Posterior vena cava (tissue), 2 donors: ENCODE measurements around the gene MMADHC. TPM values are rescaled to one million over a fixed set of nuclear protein-coding genes. Genes with fewer than 3 reads are reported as not detected.

Source experiments
- DNase-seq: peaks from one replicate; pipeline ENCODE4 v3.0.0-alpha.2; 2020; ENCODE audit warnings: low spot score
- intact Hi-C, 2 donors: fragments of 100-400 bp; cut with DNase I; formaldehyde crosslinking; loops; one replicate each; pipeline versions ENCODE4 v1.14.1 to v1.14.2; 2022 to 2023
- long read RNA-seq, 2 donors: library from polyadenylated mRNA; unstranded; transcript quantifications; one replicate each; pipeline ENCODE4 v2.0.0, GENCODE V29; 2020 to 2021
- total RNA-seq, 2 donors: library from RNA; stranded (reverse); fragmentation: NEBNext Ultra II Directional; extraction: Animal tissue kit (Norgen Biotek cat#: 25700); gene quantifications; one replicate each; pipeline ENCODE4 v1.2.1, GENCODE V29; 2021
- donor health status: DM: yes; HTN: yes; CAD: no.
- donor health status: DM: yes; HTN: yes; CAD: no.

MMADHC gene
- 10 to 100 TPM; 73.3 to 81.5 TPM for total RNA-seq
- long read RNA-seq, donor 1, transcript MMADHC-201 (8 exons, 1,436 nt) = major isoform, 15 of 20 reads
- long read RNA-seq, donor 1, partial matches to known transcripts = 2 of 20 reads
- long read RNA-seq, donor 1, other reads (novel, unspliced or antisense) = 0 of 20 reads
- long read RNA-seq, donor 2, transcript MMADHC-201 (8 exons, 1,436 nt) = major isoform, 171 of 186 reads
- long read RNA-seq, donor 2, transcript MMADHC-203 (7 exons, 1,726 nt) = minor isoform, 6 of 186 reads
- long read RNA-seq, donor 2, partial matches to known transcripts = 4 of 186 reads
- long read RNA-seq, donor 2, other reads (novel, unspliced or antisense) = 5 of 186 reads

GRCh38 chr2:149587220-149587949 is at the start of gene MMADHC:
MMADHC (minus strand) TSS chr2:149587775; CDS start chr2:149587097, 678 bp downstream.
- intact Hi-C loops = no loop called here
- DNase-seq = peak; percentile 98

GRCh38 chr2:149634103-149634502 is 46.5 kb upstream of the MMADHC start:
- intact Hi-C loops = no loop called here
- DNase-seq = no peak

GRCh38 chr2:149630445-149630844 is 42.9 kb upstream of the MMADHC start:
- intact Hi-C loops = no loop called here
- no peak for DNase-seq

DNA sequence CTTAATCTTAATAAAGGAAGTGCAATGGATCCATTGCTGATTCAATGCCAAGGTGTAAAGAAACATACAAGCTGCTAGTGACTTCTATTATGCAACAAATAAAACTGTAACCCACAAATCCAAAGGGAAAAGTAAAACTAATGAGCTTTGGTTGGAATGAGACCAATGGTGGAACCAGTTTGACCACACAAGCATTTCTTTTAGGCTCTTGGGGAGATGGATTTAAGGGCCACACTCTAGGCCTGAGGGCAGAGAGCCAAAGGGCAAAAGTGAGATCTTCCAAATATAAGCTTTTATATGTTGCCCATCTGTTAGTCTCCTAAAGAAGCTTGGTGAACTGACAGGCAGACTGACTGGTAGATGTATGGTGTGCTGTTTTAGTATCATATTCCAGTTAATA is 41.5 kb upstream of the MMADHC start:
- intact Hi-C loops = no loop called here
- DNase-seq = no peak

DNA sequence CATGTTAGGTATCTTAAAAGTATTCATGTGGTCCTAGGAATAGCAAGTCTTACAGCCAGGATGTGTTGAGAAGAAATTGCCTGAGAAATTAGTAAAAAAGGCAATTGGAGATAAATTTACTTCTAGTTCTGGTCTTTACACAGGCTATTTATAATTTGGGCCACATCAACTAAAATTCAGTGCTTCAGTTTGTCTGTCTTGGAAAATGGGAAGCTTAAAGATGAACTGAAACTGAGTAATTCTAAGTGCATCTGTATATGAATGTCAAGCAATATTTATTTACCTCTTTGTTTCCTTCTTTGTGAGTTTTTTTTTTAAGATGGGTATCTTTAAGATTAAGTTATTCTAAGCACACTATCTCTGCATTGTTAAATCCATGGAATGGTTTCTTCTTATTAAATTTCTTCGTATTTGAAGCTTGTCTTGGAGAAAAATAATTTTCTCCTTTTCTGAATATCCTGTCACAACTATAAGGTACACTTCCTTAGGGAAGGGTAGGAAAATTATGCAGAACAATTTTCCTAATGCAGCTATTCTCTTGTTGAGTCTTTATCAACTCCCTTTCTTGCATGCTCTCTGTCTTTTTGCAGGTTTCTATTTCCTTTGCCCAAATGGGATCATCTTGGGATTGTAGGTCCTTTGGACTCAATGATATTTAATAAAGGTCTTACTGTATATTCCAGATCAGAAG is 39.7 kb upstream of the MMADHC start:
- no peak for DNase-seq
- intact Hi-C loops = no loop called here

DNA sequence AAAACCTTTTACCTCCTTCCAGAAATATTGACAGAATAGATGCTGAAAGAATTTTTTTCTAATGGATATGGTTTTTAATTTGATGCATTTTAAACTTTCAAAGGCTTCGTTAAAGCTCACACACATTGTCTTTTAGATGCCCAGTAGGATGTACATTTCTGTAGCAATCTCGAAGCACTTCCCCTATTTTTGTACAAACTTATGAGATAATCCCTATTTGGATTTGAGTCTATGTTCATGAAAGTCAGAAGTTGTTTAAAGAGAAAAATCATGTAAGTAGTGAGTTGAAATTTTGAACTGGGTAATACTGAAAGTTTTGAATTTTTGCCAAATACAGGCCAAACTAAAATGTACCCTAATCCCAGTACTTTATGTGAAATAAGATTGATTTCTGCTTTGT is 38.1 kb upstream of the MMADHC start:
- intact Hi-C loops = no loop called here
- DNase-seq = no peak

DNA sequence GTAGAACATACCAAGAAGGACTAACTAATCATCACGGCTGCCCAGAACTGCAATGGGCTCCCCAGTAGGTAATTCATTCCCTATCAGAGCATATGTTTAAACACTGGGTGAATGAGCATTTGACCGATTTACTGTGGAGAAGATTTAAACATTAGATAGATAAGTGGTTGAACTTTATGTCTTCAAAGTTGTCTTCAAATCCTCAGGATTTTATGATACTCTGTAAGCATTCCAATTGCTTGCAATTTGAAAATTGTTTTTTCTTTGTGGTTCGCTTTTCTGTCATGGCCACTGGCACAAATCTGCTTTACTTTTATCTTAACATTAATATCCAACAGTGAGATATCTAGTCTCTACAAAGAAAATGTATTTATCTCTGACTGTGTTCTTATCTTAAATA is 37.7 kb upstream of the MMADHC start:
- intact Hi-C loops = no loop called here
- no peak for DNase-seq

GRCh38 chr2:149622343-149622742 is 34.8 kb upstream of the MMADHC start:
- intact Hi-C loops = no loop called here
- DNase-seq = no peak

DNA sequence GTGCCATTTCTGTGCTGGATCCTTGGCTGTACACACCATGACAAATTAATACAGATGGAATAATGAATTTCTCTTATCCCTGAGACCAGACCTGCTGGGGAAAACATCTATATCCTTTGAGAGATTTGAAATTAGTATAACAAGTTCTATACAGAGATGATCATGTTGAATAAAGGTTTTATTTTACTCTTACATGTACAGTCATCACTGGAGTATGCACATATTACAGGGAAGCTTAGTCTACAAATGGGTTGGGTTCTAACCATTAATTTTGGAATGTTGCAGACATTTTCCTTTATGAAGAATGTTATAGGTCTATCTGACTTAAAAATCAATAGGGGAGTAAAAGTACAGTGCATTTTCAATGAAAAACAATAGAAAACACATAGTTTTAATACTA is 29.9 kb upstream of the MMADHC start:
- DNase-seq = no peak
- intact Hi-C loops = no loop called here

GRCh38 chr2:149616681-149617456 is 29.3 kb upstream of the MMADHC start:
- no peak for DNase-seq
- intact Hi-C loops = no loop called here

DNA sequence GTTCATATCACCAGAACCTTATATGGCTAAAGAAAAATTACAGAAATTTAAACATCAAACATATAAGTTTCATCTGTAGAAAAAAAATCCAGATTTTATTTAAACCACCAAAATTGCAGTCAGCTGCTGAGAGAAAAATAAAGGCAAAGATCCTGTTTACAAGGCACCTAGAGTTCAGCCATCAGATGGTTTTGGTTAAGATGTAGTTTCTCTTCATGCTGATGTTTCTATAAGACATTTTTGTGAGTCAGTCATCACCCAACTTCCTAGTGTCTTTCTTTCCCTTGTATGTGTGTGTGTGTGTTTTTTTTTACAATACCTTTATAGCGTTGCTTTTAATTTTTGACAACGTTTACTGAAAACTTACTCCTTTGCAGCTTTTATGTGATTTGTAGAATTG is 26.1 kb upstream of the MMADHC start:
- no peak for DNase-seq
- intact Hi-C loops = no loop called here

DNA sequence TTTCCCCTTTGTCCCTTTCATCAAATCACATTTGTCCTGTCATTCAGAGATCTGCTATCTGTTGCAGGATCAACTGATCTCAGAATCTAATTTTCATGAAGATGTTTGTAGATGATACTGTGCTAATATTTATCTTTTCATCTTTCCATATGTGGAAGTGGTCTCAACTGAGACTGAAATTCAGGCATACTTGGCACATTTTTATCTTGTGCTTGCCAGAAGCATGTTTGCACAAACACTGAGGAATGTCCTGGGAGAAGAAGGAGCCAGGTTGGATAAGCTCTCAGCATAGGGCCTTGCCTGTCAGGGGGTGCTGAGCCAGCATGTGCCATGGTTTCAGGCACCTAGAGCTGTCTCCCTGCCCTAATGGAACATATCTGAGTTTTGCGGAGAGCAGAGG is 24.5 kb upstream of the MMADHC start:
- DNase-seq = no peak
- intact Hi-C loops = no loop called here

DNA sequence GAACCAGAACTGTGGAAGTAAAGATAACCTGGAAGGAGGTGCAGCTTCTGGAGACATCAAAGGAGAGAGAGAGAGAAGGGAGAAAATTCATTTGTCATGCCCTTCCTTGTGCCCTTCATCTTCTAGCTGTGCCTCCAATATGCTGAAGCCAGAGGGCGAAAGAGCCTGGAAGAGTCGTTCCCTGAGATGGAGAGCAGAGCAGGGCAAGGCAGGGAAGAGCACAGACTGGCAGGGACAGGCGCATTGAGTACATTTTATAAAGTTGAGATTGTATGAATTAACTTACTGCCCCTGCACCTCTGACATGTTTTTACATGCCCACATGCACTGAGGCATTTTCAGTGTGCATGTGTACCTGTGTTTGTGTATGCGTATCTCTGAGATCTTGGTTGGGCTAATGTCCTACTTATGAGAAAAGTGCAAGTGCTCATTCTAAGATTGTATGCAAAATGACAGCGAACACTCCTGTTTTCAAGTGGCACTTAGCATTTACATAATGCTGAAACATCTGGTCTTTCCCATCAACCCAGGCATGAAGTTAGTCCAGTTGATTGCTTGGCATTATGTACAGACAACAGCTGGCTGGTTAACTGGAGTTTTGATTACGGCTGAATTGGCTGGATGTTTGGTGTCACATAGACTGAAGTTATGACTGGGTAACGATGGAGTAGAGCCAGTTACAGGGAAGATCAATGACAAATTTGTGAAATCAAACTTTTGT is 23.7 kb upstream of the MMADHC start:
- intact Hi-C loops = no loop called here
- DNase-seq = no peak

DNA sequence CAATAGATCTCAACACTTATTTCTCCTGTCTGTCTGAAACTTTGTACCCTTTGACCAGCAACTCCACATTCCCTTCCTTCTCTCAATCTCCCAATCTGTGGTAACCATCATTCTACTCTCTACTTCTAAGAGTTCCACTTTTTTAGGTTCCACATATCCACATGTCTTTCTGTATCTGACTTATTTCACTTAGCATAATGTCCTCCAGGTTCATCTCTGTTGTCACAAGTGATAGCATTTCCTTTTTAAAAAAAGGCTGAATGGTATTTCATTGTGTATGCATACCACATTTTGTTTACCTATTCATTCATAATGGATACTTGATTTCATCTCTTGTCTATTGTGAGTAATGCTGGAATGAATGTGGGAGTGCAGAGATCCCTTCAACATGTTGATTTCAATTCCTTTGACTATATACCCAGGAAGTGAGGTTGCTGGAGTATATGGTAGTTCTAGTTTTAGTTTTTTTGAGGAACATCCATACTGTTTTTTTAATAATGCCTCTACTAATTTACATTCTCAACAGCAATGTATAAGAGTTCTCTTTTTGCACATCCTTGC is 18.8 kb upstream of the MMADHC start:
- intact Hi-C loops = no loop called here
- DNase-seq = no peak

GRCh38 chr2:149603248-149603647 is 15.7 kb upstream of the MMADHC start:
- intact Hi-C loops = no loop called here

DNA sequence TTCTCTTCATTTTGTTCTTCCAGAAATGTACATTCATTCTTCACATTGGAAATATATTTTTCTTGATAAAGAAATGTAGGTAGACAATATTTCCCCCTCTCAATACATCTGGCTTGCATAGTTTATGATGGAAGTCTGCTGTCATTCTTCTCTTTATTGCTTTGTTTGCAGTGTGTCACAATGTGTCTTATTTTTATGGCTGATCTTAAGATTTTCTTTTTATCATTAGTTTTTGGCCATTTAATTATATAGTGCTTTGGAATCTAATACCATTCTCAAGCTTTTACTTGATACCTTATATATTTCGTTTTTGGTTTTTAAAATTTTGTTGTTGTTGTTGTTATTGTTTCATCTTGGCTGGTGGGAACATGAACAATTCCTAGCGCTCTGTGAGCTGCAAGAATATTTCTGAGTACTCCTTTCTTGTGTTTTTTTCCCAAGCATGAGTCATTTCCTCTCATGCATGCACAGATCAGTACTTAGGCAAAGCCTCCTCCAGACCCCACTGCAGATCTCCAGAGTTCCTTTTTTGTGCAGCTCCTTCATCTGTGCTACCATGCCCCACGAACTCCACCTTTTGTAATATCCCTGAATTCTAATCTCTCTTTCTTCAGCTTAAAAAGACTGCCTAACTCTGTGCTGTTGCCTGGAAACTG is 13.7 kb upstream of the MMADHC start:
- no peak for DNase-seq
- intact Hi-C loops = no loop called here

More at GRCh38 chr2:149603248-149603647, 15.7 kb upstream of the MMADHC start:
- no peak for DNase-seq

- no peak for DNase-seq
- intact Hi-C loops = loop anchor here (10.0 kb wide), 3 partner anchors 887 to 1637 kb away; partner anchors contain the start of gene RND3 (in 2 of the 2)
Measured at GRCh38 chr2:149597668-149598326, 10.2 kb upstream of the MMADHC start.
